CD8-positive, alpha-beta memory T cell (primary cell): ENCODE data around the gene GDAP2. TPM values are rescaled to one million over a fixed set of nuclear protein-coding genes. Genes with fewer than 3 reads are reported as not detected.

Experiments
- CTCF ChIA-PET: fragments of 350-600 bp; sonication (Branson Sonifier 250); formaldehyde crosslinking; loops from one replicate; lab custom pipeline; 2021; ENCODE audit warnings: antibody characterized with exemption; lab: Charles Lee
- POLR2A ChIA-PET: fragments of 350-600 bp; sonication (Branson Sonifier 250); formaldehyde crosslinking; loops from one replicate; lab custom pipeline; 2021; ENCODE audit warnings: antibody characterized with exemption; lab: Charles Lee
- DNase-seq, 5 donors: peaks; one replicate each; pipeline versions ENCODE4 v3.0.0 to v3.0.0-alpha.2; 2020 to 2022; ENCODE audit warnings: mixed read lengths in 1 of 5
- H3K27ac ChIP-seq: one replicate; pipeline ENCODE4 v1.7.0; 2013; ENCODE audit warnings: low read depth, mild to moderate bottlenecking, low read length, moderate library complexity
- H3K27me3 ChIP-seq: 2 replicates; pipeline ENCODE4 v1.7.0; 2013; ENCODE audit warnings: low read length, mild to moderate bottlenecking; ENCODE audit not compliant: insufficient read depth, poor library complexity, severe bottlenecking
- H3K36me3 ChIP-seq: 2 replicates; pipeline ENCODE4 v1.7.0; 2013; ENCODE audit warnings: mild to moderate bottlenecking, low read length, moderate library complexity; ENCODE audit not compliant: insufficient read depth
- H3K4me1 ChIP-seq: 2 replicates; pipeline ENCODE4 v1.7.0; 2013; ENCODE audit warnings: mild to moderate bottlenecking, low read length, moderate library complexity; ENCODE audit not compliant: insufficient read depth
- H3K4me3 ChIP-seq: 2 replicates; pipeline ENCODE4 v1.7.0; 2013; ENCODE audit warnings: mild to moderate bottlenecking, low read length
- H3K9me3 ChIP-seq: 2 replicates; pipeline ENCODE4 v1.7.0; 2013; ENCODE audit warnings: mild to moderate bottlenecking, low read length
- H3K27ac Mint-ChIP-seq, 8 donors: one replicate each; pipeline ENCODE4 v1.8.0; 2020 to 2021; ENCODE audit warnings: mixed read lengths in 8 of 8, mild to moderate bottlenecking in 6 of 8, inconsistent platforms in 3 of 8, moderate library complexity in 3 of 8
- H3K27me3 Mint-ChIP-seq, 2 donors: one replicate each; pipeline ENCODE4 v1.8.0; 2020 to 2021; ENCODE audit warnings: mixed read lengths in 2 of 2, mild to moderate bottlenecking in 1 of 2, moderate library complexity in 1 of 2
- H3K36me3 Mint-ChIP-seq, 3 donors: one replicate each; pipeline ENCODE4 v1.8.0; 2020 to 2021; ENCODE audit warnings: mixed read lengths in 3 of 3, inconsistent platforms in 1 of 3, mild to moderate bottlenecking in 1 of 3
- H3K4me1 Mint-ChIP-seq, 3 donors: one replicate each; pipeline ENCODE4 v1.8.0; 2020 to 2021; ENCODE audit warnings: mixed read lengths in 3 of 3, inconsistent platforms in 1 of 3, mild to moderate bottlenecking in 1 of 3
- H3K4me3 Mint-ChIP-seq, 7 donors: one replicate each; pipeline ENCODE4 v1.8.0; 2020 to 2021; ENCODE audit warnings: mixed read lengths in 7 of 7, mild to moderate bottlenecking in 6 of 7, moderate library complexity in 4 of 7, inconsistent platforms in 2 of 7
- H3K9me3 Mint-ChIP-seq, 5 donors: one replicate each; pipeline ENCODE4 v1.8.0; 2020 to 2022; ENCODE audit warnings: mixed read lengths in 5 of 5, mild to moderate bottlenecking in 3 of 5, moderate library complexity in 2 of 5, inconsistent platforms in 1 of 5
- polyA plus RNA-seq: library from polyadenylated mRNA; unstranded; fragments of 300-500 nt; fragmentation: Illumina TruSeq; gene quantifications from one replicate; pipeline ENCODE4 v1.2.3, GENCODE V29; 2021
- total RNA-seq, 2 experiments: library from RNA; stranded (reverse); gene quantifications; one replicate each; pipeline ENCODE4 v1.2.3, GENCODE V29; 2021

The GDAP2 gene
- total and polyA plus RNA-seq, 3 experiments from 2014 or later: 10.0 to 31.7 (median 26.4) TPM

- ChIA-PET POLR2A (no interaction called here), CTCF (no interaction called here)
- Mint-ChIP-seq H3K27ac (no peak overlapping the region), H3K4me3 (no peak overlapping the region), H3K27me3 (peaks cover 1 to 22% of the 10 kb centered on the region in 2 donors), H3K9me3 (peaks cover 0 to 7% (median 4%) of the 10 kb centered on the region in 5 donors), H3K36me3 (peaks cover 0 to 2% (median 0%) of the 10 kb centered on the region in 3 donors), H3K4me1 (no peaks in the 10 kb centered on the region)
- no peak overlapping the region for H3K27ac ChIP-seq
- H3K36me3 ChIP-seq: no peaks in the 10 kb centered on the region
- no peaks in the 10 kb centered on the region for H3K9me3 ChIP-seq
- no peaks in the 10 kb centered on the region for H3K4me1 ChIP-seq
- H3K4me3 ChIP-seq: no peak overlapping the region
- no peaks in the 10 kb centered on the region for H3K27me3 ChIP-seq
- DNase-seq: no peak
Measured at GRCh38 chr1:117821382-117821755, 108.1 kb downstream of the GDAP2 start.

DNA sequence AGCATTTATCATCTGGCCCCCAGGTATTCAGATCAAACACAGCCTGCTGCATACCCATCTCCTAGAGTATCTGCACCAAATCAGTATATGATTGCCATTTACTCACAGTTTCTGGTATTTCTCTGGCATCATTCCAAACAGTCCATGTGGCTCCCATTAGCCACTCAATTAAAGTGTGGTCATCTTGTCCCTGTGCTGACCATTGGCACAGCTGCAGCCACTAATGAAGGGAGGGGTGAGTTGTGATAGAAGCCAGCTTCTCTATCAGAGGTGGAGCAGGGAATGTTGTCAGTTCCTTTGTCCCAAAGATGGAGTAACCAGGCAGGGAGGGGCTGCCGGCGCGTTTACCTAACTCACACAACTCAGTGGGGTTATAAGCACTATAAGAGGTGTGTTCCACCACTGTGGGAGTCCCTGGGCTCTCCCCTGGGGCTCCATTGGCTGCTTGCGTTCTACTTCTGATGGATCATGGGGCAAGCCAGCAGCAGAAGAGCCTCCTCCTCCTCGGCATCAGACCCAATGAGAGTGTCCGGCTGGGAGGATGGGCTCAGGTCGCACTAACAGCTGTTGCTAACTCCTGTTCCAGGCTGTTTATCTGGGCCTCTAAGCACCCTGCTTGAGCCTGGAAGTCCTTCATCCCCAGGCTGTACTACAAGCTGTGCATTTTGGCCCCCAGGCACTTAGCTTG, 108.6 kb downstream of the GDAP2 start:
- H3K36me3 ChIP-seq: no peaks in the 10 kb centered on the region
- H3K9me3 Mint-ChIP-seq: peaks cover 0 to 7% (median 4%) of the 10 kb centered on the region in 5 donors

DNA sequence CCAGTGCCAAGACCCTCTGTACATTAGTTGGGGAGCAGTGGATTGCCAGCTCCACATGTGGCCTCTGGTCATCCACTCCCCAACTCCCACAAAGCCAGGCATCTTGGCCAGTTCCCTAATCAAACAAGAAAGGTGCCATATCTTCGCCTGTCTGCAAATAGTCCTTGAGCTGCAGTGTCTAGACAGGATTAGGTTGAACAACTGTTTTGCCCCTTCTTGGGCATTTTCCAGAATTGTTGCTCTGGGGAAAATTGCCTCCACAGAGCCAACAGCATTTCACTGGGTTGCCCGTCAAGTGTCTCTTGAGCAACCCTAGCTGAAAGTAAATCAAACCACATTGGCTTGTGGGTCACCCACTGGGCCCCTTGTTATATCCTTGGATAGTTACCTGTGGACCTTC, 109.3 kb downstream of the GDAP2 start:
- no peaks in the 10 kb centered on the region for H3K36me3 Mint-ChIP-seq
- H3K9me3 ChIP-seq: no peaks in the 10 kb centered on the region
- H3K27ac Mint-ChIP-seq: no peak overlapping the region
- H3K4me1 Mint-ChIP-seq: no peaks in the 10 kb centered on the region
- ChIA-PET POLR2A (no interaction called here), CTCF (no interaction called here)
- no peak overlapping the region for H3K4me3 Mint-ChIP-seq
- no peak for DNase-seq
- H3K9me3 Mint-ChIP-seq: peaks cover 0 to 7% (median 4%) of the 10 kb centered on the region in 5 donors
- no peak overlapping the region for H3K4me3 ChIP-seq
- H3K27me3 ChIP-seq: no peaks in the 10 kb centered on the region
- no peaks in the 10 kb centered on the region for H3K36me3 ChIP-seq
- H3K27ac ChIP-seq: no peak overlapping the region
- H3K4me1 ChIP-seq: no peaks in the 10 kb centered on the region
- H3K27me3 Mint-ChIP-seq: peaks cover 1 to 12% of the 10 kb centered on the region in 2 donors

More for the DNA sequence above, 108.6 kb downstream of the GDAP2 start:
- CTCF ChIA-PET: no interaction called here
- no peak overlapping the region for H3K27ac ChIP-seq
- POLR2A ChIA-PET: no interaction called here
- Mint-ChIP-seq H3K36me3 (peaks cover 0 to under 1% (median 0%) of the 10 kb centered on the region in 3 donors), H3K4me3 (no peak overlapping the region), H3K27me3 (peaks cover 1 to 17% of the 10 kb centered on the region in 2 donors), H3K4me1 (no peaks in the 10 kb centered on the region), H3K27ac (no peak overlapping the region)
- no peaks in the 10 kb centered on the region for H3K27me3 ChIP-seq
- H3K9me3 ChIP-seq: no peaks in the 10 kb centered on the region
- H3K4me3 ChIP-seq: no peak overlapping the region
- H3K4me1 ChIP-seq: no peaks in the 10 kb centered on the region
- no peak for DNase-seq

GRCh38 chr1:117819301-117819700, 110.1 kb downstream of the GDAP2 start:
- Histone ChIP-seq H3K9me3 (no peaks in the 10 kb centered on the region), H3K4me3 (no peak overlapping the region), H3K27ac (no peak overlapping the region), H3K36me3 (no peaks in the 10 kb centered on the region), H3K27me3 (no peaks in the 10 kb centered on the region), H3K4me1 (no peaks in the 10 kb centered on the region)
- peaks cover 1 to 4% of the 10 kb centered on the region in 2 donors for H3K27me3 Mint-ChIP-seq
- peaks cover 0 to 7% (median 4%) of the 10 kb centered on the region in 5 donors for H3K9me3 Mint-ChIP-seq
- CTCF ChIA-PET: no interaction called here
- POLR2A ChIA-PET: no interaction called here
- H3K4me3 Mint-ChIP-seq: no peak overlapping the region
- no peak overlapping the region for H3K27ac Mint-ChIP-seq
- no peaks in the 10 kb centered on the region for H3K4me1 Mint-ChIP-seq
- DNase-seq: no peak
- H3K36me3 Mint-ChIP-seq: no peaks in the 10 kb centered on the region

DNA sequence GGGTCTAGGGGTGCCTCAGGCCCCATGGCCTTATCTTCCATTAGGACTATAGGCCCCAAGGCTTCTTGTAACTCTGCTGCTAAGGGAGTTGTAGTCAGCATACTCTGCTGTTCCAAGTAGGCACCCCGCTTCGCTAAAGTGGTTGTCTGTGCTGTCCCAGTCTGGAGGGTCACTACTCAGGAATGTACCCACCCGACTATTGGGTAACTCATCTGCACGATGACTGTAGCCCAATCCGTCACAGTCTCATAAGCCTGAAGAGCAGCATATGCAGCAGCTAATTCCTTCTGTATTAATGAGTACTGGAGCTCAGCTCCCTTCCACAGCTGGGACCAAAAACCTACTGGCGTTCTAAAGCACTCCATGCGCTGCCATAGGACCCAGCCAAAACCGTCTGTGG, 111.0 kb downstream of the GDAP2 start:
- no peak overlapping the region for H3K4me3 ChIP-seq
- Mint-ChIP-seq H3K27ac (no peak overlapping the region), H3K27me3 (no peaks in the 10 kb centered on the region), H3K36me3 (no peaks in the 10 kb centered on the region), H3K4me3 (no peak overlapping the region), H3K4me1 (no peaks in the 10 kb centered on the region), H3K9me3 (peaks cover 0 to 7% (median 4%) of the 10 kb centered on the region in 5 donors)
- H3K9me3 ChIP-seq: no peaks in the 10 kb centered on the region
- no peaks in the 10 kb centered on the region for H3K4me1 ChIP-seq
- no peaks in the 10 kb centered on the region for H3K36me3 ChIP-seq
- CTCF ChIA-PET: no interaction called here
- DNase-seq: no peak
- no peak overlapping the region for H3K27ac ChIP-seq
- H3K27me3 ChIP-seq: no peaks in the 10 kb centered on the region
- POLR2A ChIA-PET: no interaction called here

DNA sequence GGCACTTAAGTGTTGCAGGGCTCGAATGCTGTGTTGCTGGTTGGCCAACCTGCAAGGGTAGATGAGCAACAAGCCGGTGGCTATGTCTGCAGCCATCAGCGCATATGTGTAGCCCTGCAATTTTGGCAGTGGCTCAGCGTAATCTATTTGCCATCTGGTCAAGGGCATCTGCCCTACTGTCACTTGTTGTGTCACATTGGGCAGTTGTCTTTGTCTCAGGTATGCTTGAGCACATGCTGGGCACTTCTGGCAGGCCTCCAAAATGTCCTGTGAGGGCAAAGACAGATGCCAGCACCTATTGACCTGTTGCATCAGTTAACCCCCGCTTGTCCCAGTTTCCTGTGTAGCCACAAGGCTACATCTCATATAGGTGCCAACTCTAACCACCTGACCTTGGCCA, 111.8 kb downstream of the GDAP2 start:
- Histone ChIP-seq H3K4me1 (no peaks in the 10 kb centered on the region), H3K27me3 (no peaks in the 10 kb centered on the region), H3K27ac (no peak overlapping the region), H3K4me3 (no peak overlapping the region), H3K36me3 (no peaks in the 10 kb centered on the region), H3K9me3 (no peaks in the 10 kb centered on the region)
- Mint-ChIP-seq H3K27me3 (peaks cover 0 to 5% of the 10 kb centered on the region in 2 donors), H3K4me1 (no peaks in the 10 kb centered on the region), H3K9me3 (peaks cover 0 to 7% (median 4%) of the 10 kb centered on the region in 5 donors), H3K36me3 (no peaks in the 10 kb centered on the region), H3K27ac (no peak overlapping the region), H3K4me3 (no peak overlapping the region)
- no peak for DNase-seq
- CTCF ChIA-PET: no interaction called here
- POLR2A ChIA-PET: no interaction called here

- peaks cover 0 to 7% (median 0%) of the 10 kb centered on the region in 5 donors for H3K9me3 Mint-ChIP-seq
- ChIA-PET CTCF (no interaction called here), POLR2A (no interaction called here)
- no peak overlapping the region for H3K27ac ChIP-seq
- H3K4me1 ChIP-seq: no peaks in the 10 kb centered on the region
- H3K27me3 Mint-ChIP-seq: peaks cover 0 to 5% of the 10 kb centered on the region in 2 donors
- H3K36me3 Mint-ChIP-seq: no peaks in the 10 kb centered on the region
- no peak for DNase-seq
- H3K27me3 ChIP-seq: no peaks in the 10 kb centered on the region
- no peaks in the 10 kb centered on the region for H3K36me3 ChIP-seq
- no peak overlapping the region for H3K4me3 Mint-ChIP-seq
- no peak overlapping the region for H3K27ac Mint-ChIP-seq
- H3K4me3 ChIP-seq: no peak overlapping the region
- H3K9me3 ChIP-seq: no peaks in the 10 kb centered on the region
- H3K4me1 Mint-ChIP-seq: no peaks in the 10 kb centered on the region
Measured at GRCh38 chr1:117815926-117816325, 113.5 kb downstream of the GDAP2 start.

DNA sequence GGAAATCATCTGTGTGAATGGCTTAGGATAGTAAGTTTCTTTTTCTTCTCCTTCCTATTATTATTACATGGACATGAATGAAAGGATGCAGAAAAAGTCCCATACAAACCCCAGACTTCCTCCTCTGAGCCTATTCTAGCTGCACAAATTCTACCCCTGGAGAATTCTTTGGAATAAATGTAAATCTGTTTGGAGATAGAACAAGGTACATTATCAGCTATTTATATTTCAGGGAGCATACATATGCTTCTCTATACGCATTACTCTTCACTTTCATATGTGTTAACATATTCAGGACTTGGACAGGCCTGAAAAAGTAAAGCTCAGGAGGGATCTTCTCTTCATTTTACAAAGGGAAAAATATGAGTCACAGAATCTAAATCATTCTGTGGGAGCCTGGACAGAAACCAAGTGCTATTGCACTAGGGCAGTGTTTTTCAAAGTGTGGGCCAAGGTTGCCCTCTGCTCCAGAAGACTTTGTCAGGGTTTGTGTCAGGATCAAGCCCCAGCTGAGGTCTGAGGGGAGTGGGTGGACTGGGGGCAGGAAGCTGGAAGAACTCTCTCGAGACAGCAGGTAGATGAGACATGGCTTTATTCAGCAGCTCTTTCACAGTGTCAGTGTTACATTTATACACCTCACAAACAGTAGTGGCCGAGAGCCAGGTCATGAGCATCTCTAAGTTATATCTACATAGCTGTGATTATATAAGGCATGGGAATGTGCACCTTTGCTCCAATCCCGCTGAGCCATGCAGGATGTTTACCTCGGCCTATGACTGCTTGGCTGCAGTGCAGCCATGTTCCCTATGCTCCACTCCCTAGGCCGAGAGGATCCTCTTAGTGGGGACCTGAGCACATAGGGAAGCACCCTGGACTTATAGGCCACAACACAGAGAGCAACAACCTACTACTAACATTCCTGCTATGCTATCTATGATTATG, 114.3 kb downstream of the GDAP2 start:
- ChIA-PET POLR2A (no interaction called here), CTCF (no interaction called here)
- Histone ChIP-seq H3K4me1 (no peaks in the 10 kb centered on the region), H3K36me3 (no peaks in the 10 kb centered on the region), H3K27me3 (no peaks in the 10 kb centered on the region), H3K9me3 (no peaks in the 10 kb centered on the region), H3K4me3 (no peak overlapping the region), H3K27ac (no peak overlapping the region)
- H3K9me3 Mint-ChIP-seq: peaks cover 0 to under 1% (median 0%) of the 10 kb centered on the region in 5 donors
- H3K27me3 Mint-ChIP-seq: peaks cover 0 to 5% of the 10 kb centered on the region in 2 donors
- no peak overlapping the region for H3K27ac Mint-ChIP-seq
- H3K36me3 Mint-ChIP-seq: no peaks in the 10 kb centered on the region
- no peaks in the 10 kb centered on the region for H3K4me1 Mint-ChIP-seq
- DNase-seq: no peak
- H3K4me3 Mint-ChIP-seq: no peak overlapping the region
